HG03439 (cell line): ENCODE results near the gene ADK.

ENCODE experiments used
- ATAC-seq: cut with Tn5 transposase; IDR thresholded peaks from one replicate; pipeline ENCODE4 v1.9.1; 2021; ENCODE audit warnings: mild to moderate bottlenecking, moderate library complexity; ENCODE audit not compliant: unreplicated experiment

Gene ADK

DNA sequence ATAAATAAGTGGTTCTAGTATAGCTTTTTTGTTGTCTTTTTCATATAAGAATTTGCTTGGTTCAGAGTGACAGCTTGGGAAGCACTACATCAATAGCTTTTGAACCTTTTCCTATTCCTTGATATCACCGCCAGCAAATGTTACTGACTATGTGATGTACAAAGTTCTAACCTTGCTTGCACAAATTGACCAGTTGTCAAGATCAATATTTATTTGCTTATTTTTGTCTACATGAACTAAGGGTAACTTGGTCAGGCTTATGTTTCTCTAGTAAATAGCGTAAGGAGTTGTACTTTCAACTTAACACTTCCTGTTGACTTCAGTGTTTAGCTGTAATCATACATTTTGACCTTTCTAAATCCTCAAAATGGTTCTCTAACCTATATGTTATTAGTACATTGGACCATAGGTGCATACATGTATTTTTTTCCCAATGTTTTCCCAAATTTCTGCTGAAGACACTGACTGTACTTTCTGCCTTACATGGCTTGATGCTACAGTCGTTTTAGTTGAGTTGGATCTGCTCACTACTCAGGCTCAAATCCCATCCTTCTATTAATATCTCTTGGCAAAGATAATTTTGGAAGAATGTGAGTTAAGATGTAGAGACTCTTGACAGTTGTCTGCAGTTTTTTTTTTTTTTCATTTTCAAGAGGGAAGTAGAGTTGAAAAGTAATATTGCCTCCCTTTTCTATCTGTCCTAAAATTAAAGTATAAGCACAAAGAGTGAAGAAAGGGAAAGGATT, 436.3 kb downstream of the ADK start:
- no peak for ATAC-seq

DNA sequence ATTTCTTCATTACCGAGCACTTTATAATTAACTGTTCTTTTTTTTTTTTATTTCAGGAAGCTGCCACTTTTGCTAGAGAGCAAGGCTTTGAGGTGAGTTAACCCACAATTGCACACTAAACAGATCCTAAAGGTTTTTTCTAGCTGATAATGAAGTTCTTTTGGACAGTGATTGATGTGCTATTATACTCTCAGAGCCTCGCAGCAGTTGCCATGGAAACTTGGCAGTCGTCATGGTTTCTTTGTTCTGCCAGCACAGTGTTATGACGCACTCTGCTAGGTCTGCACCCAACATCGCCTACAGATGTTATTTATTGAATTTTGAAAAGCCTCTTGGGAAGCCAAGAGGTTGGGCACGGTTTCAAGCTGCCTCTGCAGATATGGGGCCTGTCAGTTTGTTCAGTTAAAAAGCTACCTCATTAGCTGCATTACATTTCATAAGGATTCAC, 438.2 kb downstream of the ADK start:
- ATAC-seq = peak; percentile 44

DNA sequence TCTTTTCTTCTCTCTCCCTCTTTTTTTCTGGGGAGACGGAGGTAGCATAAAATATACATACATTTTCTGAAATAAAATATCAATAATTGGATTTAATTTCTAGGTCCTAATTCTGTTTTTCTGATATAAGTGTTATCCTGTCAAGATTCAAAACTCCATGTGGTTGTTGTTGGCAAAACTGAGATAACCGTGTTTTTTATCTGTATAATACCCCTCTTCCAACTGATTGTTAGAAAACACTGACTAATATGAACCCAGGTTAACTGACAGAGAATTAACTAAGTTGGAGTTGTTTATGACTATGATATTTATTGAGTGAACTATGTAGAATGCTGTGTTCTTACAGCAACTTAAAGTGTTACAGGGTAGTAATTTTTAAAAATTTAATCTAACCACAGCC, 438.8 kb downstream of the ADK start:
- ATAC-seq = no peak

DNA sequence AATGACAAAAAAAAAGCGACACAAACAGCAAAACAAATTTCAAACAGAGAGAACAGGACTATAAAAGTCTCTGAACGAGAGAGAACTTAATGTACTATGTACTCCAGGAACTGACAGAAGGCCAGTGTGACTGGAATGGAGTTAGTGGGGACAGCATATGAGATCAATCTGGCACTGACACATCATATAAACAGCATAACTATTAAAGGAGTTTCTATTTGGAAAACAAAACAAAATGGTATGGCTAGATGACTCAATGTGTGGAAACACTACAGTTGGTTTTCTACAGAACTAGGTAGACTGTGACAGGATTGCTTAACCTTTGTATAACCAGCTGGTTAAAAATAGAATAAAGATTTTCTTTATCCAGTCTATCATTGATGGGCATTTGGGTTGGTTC, 442.4 kb downstream of the ADK start:
- ATAC-seq = no peak

DNA sequence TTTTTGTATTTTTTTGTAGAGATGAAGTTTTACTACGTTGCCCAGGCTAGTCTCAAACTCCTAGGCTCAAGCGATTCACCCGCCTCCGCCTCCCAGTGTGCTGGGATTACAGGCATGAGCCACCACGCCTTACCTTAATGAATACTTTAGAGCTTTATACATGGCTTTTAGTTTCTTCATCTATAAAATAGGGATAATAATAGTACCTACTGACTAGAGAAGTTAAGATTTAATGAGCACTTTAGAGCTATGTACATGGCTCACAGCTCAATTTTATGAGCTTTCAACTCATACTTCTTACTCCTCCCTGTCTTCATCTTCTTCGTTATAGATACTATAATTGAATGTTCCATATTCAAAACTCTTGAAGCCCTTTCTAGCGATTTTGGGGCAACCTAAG, 445.7 kb downstream of the ADK start:
- ATAC-seq = no peak

DNA sequence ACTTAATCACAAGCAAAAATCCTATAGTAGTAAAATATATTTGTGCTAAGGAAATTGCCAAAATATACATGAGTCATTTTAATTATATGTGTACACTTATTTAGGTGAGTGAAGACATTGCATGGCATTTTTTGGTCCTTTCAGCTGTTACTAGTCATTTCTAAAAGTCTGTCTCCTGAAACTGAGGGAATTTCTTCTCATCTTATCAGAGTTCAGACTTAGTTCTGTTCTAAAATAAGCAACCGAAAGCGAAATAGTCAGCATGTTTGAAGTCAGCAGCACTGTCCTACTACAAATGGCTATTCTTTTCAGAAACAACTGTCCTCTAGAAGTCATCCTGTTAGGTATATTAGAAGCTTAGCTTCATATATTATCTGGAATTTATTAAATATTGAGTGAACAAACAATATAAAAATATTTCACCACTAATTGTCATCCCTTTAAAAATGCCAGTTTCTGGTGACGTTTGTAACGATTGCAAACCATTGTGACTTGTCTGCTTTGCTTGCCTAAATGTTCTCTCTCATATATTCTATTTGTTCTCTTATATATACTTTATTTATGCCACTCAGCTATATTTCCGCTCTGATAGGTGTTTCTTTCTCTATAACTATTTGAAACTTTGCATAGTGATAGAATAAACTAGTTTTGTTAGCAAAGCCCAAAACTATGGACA, 448.0 kb downstream of the ADK start:
- peak; percentile 59 for ATAC-seq

DNA sequence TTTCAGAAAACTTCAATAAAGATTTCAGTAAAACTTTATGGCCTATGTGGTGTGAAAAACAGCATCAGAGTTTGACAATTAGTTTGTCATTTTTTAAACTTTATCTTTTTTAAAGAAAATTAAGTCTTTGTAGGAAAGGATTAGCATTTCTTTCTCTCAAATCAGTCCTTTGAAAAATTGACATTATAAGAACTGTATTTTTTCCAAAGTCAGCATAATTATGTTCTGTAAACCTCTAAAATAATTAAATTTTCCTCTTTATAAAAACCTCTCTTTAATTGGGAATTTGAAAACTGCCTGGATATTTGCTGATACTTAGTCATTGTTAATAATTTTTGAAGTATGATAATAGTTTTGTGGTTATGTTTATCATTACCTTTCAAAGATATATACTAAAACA, 448.7 kb downstream of the ADK start:
- ATAC-seq = no peak

DNA sequence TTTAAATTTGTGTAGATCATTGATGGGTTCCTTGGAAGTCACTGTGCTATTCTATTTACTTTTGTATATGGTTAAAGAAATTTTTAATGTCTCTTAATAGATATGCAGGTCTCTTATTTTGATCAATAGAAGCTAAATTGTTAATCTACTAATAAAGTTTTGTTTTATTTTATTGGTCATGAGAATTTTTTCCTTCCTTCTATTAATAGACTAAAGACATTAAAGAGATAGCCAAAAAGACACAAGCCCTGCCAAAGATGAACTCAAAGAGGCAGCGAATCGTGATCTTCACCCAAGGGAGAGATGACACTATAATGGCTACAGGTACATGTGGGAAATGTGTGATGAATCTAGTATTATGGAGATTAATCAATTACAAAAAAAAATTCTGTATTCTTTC, 449.1 kb downstream of the ADK start:
- no peak for ATAC-seq

DNA sequence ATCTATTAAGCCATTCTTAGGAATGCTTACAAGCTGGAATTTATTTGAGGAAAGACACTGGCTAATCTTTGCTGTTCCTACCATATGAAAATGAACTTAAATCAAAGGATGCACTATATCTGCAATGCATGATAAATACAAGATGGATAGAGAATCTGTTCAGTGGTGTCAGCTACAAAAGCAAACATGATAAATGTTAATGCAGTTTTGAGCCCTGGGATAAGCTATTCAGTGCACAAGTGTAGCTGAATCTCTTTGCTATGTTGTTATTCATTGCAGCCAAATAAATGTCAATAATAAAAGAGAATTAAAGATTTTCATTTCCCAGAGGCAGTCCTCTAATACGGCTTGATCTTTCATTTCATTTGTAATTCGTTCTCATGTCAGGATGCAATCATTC, 451.6 kb downstream of the ADK start:
- ATAC-seq = no peak

DNA sequence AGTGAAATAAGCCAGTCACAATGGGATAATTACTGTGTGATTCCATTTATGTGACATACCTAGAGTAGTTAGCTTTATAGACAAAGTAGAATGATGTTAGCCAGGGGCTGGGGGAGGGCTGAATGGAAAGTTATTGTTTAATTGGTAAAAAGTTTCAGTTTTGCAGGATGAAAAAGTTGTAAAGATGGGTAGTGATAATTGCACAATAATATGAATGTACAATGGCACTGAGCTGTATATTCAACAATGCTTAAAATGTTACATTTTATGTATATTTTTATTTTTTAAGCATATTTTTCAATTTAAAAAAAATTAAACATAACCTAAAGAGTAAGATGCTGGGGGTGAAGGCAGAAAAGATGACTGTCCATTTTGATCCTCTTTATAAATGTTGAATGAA, 459.3 kb downstream of the ADK start:
- ATAC-seq = no peak

DNA sequence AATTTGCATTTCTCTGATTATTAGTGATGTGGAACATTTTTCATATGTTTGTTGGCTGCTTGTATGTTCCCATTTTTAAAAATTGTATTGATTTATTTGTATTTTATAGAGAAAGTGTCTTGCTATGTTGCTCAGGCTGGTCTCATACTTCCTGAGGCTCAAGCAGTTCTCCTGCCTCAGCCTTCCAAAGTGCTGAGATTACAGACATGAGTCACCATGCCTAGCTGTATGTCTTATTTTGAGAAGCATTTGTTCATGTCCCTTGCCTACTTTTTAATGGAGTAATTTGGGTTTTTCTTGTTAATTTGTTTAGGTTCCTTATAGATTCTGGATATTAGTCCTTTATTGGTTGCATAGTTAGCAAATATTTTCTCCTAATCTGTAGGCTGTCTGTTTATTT, 461.2 kb downstream of the ADK start:
- no peak for ATAC-seq

DNA sequence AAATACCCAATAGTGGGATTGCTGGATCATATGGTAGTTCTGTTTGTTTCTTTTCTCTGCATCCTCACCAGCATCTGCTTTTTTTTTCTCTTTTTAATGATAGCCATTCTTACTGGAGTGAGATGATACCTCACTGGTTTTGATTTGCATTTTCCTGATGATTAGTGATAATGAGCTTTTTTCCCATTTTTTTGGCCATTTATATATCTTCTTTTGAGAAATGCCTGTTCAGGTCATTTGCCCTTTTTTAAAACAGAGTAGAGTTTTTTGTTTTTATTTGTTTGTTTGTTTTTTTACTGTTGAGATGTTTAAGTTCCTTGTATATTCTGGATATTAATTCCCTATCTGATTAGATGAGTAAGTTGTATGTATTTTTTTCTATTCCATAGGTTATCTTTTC, 469.6 kb downstream of the ADK start:
- no peak for ATAC-seq

DNA sequence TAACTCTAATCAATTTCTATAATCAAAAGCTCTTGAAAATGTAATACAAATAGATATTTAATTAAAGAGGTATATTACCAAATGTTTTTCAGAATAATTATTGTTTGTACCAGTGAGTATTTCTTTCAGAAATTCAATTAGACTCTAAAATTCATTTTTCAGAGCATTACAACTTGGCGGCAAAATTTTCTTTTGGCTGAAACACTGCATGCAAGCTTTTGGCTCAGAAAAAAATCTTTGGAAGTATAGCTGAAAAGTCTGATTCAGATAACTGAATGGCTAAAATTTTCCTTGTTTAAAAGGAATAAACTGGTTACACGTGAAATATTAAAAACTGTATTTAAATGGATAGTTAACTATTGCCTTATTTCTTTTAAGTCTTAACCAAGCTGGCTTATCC, 472.8 kb downstream of the ADK start:
- no peak for ATAC-seq

DNA sequence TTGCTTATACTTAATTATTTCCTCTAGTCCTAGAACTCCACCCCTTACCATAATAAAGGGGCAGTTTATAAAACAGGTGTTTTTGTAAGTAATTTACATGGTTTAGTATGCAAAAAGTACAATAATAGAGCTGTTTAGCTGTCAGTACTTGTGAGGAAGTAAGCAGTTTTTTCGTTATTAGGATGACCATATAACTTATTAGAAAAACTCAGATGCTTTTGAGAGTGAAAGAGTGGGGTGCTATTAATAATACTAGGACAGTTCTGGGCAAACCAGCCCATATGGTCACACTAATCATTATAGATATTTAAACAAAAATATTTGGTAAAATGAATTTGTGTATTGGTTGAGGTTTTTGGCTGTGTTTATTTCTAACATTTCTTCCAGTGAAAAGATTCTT, 473.5 kb downstream of the ADK start:
- ATAC-seq = no peak

DNA sequence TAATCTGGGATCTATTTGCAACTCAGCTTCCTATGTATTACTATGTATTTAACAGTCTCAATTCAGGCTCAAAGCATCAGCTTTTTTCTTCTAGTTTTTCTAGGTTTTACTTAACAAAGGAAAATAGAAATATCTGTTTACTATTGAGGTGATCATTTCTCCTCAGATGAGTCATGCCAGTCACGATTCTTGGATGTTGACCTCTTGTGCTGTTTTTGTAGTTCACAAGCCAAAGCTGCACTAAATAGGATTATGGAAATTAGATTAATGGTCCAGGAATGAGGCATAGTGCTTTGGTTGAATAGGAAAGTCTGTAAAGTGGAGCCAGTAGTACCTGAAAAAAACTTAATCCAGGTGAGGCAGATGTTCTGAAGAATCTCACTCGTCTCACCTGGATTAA, 477.1 kb downstream of the ADK start:
- no peak for ATAC-seq

DNA sequence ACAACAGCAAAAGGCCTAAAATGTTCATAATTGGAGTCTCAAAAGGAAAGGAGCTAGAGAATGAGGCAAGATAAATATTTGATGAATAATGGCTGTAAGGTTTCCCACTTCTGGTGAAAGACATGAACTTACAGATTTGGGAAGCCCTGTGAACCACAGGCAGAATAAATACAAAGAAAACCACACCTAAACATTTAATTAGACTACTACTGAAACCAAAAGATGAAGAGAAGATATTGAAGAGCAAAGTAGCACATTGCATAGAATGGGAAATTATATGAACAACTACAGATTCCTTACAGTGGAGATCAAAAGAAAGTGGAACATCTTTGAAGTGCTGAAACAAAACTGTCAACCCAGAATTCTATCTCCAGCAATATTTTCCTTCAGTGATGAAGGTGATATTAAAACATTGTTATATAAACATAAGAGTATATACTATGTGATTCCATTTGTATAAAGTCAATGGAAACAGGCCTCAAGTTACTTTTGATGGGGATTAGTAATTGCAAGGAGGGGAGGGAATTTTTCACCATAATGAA, 484.0 kb downstream of the ADK start:
- ATAC-seq = no peak

DNA sequence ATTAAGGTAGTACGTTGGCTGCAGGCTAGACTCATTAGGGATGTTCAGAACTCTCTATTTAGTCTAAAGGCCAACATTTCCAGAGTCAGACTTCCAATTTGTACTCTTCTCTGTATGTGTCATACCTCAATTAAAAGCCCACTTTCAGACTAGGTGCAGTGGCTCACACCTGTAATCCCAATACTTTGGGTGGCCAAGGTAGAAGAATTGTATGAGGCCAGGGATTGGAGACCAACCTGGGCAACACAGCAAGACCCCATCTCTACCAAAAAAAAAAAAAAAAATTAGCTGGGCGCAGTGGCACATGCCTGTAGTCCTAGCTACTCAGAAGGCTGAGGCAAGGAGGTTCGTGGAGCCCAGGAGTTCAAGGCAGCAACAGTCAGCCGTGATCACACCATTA, 484.6 kb downstream of the ADK start:
- no peak for ATAC-seq

DNA sequence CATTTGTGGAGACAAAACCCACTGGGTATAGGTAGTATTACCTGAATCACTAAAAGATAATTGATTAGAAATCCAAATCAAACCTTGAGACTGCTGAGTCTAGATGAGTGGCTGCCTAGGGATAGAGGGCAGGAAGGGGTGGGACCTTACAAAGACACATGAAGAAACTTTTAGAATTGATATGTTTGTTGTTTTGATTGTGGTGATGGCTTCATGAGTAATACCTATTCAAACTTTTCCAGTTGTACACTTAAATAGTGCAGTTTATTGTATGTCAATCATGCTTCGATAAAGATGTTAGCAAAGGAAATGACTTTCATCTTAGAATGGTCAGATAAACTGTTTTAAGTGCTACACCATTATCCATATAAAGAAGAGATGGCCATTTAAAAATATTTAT, 486.7 kb downstream of the ADK start:
- ATAC-seq = no peak

DNA sequence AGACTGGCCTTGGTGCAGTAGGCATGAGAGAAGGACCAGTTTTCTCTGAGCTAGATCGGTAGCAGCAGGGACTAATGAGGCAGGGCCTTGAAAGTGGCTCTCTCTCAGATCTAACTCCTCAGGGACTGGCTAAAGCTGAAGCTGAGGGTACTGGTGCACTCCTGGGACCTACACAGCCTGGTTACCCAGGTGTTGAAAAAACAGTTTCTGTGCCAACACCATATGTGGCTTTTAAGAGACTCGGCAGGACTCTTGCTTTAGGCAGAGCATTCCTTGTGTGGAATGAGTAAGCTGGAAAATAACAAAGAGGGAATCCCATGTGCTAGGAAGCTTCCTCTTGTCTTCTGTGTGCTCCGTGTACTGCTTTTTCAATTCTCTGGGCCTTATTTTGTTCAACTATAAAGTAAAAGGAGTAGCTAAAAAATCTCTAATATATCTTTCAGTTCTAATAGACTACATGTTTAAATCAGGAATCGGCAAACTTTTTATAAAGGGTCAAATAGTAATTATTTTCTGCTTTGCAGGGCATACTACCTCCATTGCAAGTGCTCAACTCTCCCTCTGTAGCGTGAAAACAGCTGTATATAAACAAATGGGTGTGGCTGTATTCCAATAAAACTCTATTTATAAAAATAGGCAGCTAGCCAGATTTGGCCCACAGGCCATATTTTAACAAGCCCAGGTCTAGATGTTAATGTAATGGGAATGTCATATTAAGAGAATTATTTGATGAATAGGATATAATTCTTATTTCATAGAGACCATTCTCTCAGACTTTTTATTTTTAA, 489.3 kb downstream of the ADK start:
- ATAC-seq = no peak

DNA sequence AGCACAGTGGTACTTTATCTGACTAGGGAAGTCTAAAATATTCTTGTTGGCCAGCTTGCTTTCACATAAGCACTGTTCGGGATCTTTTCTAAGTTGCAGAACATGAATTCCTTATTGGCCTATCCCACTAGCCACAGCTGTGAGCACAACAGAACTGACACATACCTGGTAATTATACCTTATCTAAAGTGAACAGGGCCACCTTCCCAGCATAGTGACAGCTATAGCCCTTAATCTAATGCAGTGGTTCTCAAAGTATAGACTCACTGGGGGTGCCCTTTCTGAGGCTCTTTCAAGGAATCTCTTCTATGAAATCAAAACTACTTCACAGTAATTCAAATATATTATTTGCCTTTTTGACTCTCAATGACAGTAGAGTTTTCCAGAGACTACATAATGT, 490.6 kb downstream of the ADK start:
- no peak for ATAC-seq

DNA sequence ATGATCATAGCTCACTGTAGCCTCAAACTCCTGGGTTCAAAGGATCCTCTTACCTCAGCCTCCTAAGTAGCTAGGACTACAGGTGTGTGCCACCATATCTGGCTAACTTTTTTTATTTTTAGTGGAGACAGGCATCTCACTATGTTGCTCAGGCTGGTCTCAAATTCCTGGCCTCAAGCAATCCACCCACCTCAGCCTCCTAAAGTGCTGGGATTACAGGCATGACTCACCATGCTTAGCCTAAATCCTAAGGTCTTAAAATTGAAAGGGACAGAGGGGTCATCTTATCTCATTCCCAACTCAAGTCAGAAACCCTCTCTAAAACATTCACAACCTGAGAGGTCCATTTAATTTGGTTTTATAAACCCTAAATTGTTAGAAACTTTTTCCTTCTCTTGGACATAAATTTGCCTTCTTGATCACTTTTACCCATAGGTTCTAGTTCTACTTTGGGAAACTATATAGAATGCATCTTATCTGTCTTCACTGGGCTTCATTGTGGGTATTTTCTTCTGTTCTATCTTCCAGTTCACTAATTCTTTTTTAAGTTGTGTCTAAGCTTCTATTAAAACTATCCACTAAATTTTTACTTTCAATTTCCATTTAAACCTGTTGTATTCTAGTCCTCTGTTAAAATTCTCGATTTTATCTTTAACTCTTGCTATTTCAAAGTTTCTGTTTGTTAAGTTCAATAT, 492.0 kb downstream of the ADK start:
- no peak for ATAC-seq
